BJ (cell line): ENCODE results near the gene CA10. TPM values are rescaled to one million over a fixed set of nuclear protein-coding genes. Genes with fewer than 3 reads are reported as not detected.

ENCODE experiments used
- CTCF ChIA-PET: fragments of 350-600 bp; formaldehyde crosslinking; extraction: SDS; loops from one replicate; lab custom pipeline; 2021; ENCODE audit warnings: antibody characterized with exemption, inconsistent platforms; lab: Yijun Ruan, JAX
- POLR2A ChIA-PET: fragments of 300-600 bp; sonication (Branson Sonifier 250); formaldehyde crosslinking; extraction: SDS; loops from one replicate; lab custom pipeline; 2021; ENCODE audit warnings: antibody characterized with exemption; lab: Charles Lee
- DNase-seq: peaks from one replicate; pipeline ENCODE4 v3.0.0-alpha.2; 2011; ENCODE audit warnings: low read depth
- H3K27me3 ChIP-seq: 2 replicates; pipeline ENCODE4 v1.6.0; 2011; ENCODE audit warnings: low read length; ENCODE audit not compliant: control insufficient read depth, insufficient read depth
- H3K36me3 ChIP-seq: 2 replicates; pipeline ENCODE4 v1.5.1; 2011; ENCODE audit warnings: low read length; ENCODE audit not compliant: control insufficient read depth, insufficient read depth
- H3K4me3 ChIP-seq: 2 replicates; pipeline ENCODE4 v1.5.1; 2011; ENCODE audit warnings: low read depth, mild to moderate bottlenecking, control low read depth, low read length
- CTCF ChIP-seq: IDR thresholded peaks from 2 replicates; pipeline ENCODE4 v1.5.1; 2011; ENCODE audit warnings: low read depth, mild to moderate bottlenecking, control low read depth, inconsistent platforms, low read length, moderate library complexity; ENCODE audit not compliant: insufficient read depth
- polyA plus RNA-seq: library from polyadenylated mRNA; depleted of rRNA; stranded (reverse); fragments of >200 nt; gene quantifications from 2 replicates; pipeline ENCODE4 v1.2.3, GENCODE V29; 2011

The CA10 gene
- polyA plus RNA-seq, 1 experiment = not detected

GRCh38 chr17:51667706-51668083 lies 490.8 kb downstream of the CA10 start:
- POLR2A ChIA-PET = no interaction called here
- no peak for TF ChIP-seq CTCF
- CTCF ChIA-PET = no interaction called here

GRCh38 chr17:51666971-51667705 lies 491.4 kb downstream of the CA10 start:
- POLR2A ChIA-PET = no interaction called here
- no peaks in the 10 kb centered on the region for H3K36me3 ChIP-seq
- DNase-seq = no peak
- H3K27me3 ChIP-seq = no peaks in the 10 kb centered on the region
- CTCF ChIA-PET = no interaction called here
- no peak overlapping the region for H3K4me3 ChIP-seq
- TF ChIP-seq CTCF = no peak

More at GRCh38 chr17:51667706-51668083, 490.8 kb downstream of the CA10 start:
- Histone ChIP-seq H3K4me3 (no peak overlapping the region), H3K27me3 (no peaks in the 10 kb centered on the region), H3K36me3 (no peaks in the 10 kb centered on the region)
- no peak for DNase-seq

GRCh38 chr17:51662204-51663056 lies 496.1 kb downstream of the CA10 start:
- no peaks in the 10 kb centered on the region for H3K36me3 ChIP-seq
- H3K27me3 ChIP-seq = no peaks in the 10 kb centered on the region
- no peak for TF ChIP-seq CTCF
- ChIA-PET POLR2A (no interaction called here), CTCF (no interaction called here)
- no peak for DNase-seq
- H3K4me3 ChIP-seq = no peak overlapping the region

GRCh38 chr17:51661403-51661802 lies 497.1 kb downstream of the CA10 start:
- Histone ChIP-seq H3K4me3 (no peak overlapping the region), H3K27me3 (no peaks in the 10 kb centered on the region), H3K36me3 (no peaks in the 10 kb centered on the region)
- TF ChIP-seq CTCF = no peak
- ChIA-PET POLR2A (no interaction called here), CTCF (interaction anchor here (0.6 kb wide), 1 partner anchor 200 kb away, joined by 3 read pairs; no protein-coding TSS in a partner anchor)
- no peak for DNase-seq

GRCh38 chr17:51660266-51660665 lies 498.2 kb downstream of the CA10 start:
- no peak for TF ChIP-seq CTCF
- Histone ChIP-seq H3K4me3 (no peak overlapping the region), H3K36me3 (no peaks in the 10 kb centered on the region), H3K27me3 (no peaks in the 10 kb centered on the region)
- ChIA-PET CTCF (interaction anchor here (0.6 kb wide), 1 partner anchor 413 kb away, joined by 3 read pairs; no protein-coding TSS in a partner anchor), POLR2A (no interaction called here)
- no peak for DNase-seq
